ENCODE measurements around the gene ETDC.

Gene ETDC

DNA sequence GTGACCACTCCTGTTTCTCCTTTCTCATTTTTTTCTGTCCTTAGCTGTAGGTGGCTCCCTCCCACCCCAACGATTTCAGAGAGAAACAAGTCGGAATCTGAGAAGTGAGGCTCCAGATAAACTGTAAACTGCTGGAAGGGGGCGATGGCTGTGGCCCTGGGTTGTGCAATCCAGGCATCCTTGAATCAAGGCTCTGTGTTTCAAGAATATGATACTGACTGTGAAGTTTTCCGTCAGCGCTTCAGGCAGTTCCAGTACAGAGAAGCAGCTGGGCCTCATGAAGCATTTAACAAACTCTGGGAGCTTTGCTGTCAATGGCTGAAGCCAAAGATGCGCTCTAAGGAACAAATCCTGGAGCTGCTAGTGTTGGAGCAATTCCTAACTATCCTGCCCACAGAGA, 37.7 kb downstream of the ETDC start:
- no peak for DNase-seq

DNA sequence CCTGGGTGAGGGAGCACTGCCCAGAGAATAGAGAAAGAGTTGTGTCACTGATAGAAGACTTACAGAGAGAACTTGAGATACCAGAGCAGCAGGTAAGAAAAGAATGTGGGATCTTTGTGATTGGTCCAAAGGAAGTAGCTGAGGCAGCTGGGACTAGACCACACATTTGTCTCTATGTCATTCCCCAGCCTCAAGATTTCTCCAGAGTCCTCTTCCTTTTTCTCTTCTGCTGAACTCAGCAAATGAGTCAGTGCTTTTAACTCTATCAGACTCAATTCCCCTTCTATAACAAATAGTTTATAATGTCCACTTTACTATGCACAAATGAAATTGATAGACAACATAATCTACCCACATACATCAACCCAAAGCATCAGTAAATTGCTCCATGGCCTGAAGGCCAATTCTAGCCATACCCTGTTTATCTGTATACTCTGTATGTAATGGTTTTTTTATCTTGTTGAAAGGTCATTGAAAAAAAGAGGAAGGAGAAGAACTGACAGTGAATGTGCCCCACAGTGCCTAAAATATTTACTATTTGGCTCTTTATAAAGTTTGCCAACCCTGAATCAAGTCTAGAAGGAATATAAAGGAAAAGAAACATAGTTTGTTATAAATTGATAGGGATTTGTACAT, 38.2 kb downstream of the ETDC start:
- no peak for DNase-seq

DNA sequence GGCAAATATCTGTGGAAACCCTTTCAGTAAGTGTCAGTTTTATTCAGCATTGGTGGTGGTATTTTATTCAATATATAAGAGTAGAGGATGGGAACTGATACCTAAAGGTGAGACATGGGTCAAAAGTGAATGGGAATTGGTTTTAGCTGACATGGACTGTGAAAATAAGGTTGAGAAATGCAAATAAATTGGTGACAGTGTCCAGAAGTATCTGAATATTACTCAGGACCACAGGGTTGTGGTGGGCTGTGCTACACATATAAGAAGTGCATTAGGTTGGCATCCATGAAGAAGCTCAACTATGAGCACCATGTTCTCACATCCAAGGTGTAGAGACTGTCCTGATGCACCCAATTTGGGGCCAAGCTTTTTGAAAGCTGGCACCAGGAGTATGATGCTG, 45.0 kb downstream of the ETDC start:
- DNase-seq, result no peak

Data from fibroblast of skin of scalp (primary cell).